GM04503 (cell line): ENCODE data around the gene EPB41L2.
"Not testable (repeated sequence)": the region's sequence is repeated elsewhere in the genome, so short reads cannot be mapped to it uniquely, and the experiment has no call there.

ENCODE experiments used
- DNase-seq: peaks from one replicate; pipeline ENCODE4 v3.0.0-alpha.2; 2012; ENCODE audit warnings: low read depth

EPB41L2 gene

GRCh38 chr6:130837067-130837466, 226.0 kb downstream of the EPB41L2 start:
- no peak for DNase-seq

GRCh38 chr6:130836055-130836640, 226.9 kb downstream of the EPB41L2 start:
- no peak for DNase-seq

- no peak for DNase-seq
Measured at GRCh38 chr6:130834482-130835251, 228.4 kb downstream of the EPB41L2 start.

DNA sequence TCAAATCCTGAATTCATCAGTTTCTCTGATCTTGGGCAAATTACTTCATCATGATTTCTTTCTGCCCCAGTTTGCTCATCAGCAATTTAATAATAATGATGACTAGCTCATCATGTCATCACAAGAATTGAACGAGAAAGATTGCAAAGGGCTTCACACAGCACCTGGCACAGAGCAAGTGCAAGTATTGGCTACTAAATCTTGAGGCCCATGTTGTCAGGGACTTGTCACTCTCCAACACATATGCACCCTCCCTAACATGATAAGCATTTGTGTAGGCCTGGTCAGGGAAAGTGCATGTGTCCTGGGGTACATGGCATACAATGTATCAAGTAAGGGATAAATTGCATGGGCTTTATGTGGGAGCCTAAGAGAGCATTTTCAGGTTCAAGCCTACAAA, 229.5 kb downstream of the EPB41L2 start:
- no peak for DNase-seq

GRCh38 chr6:130831607-130832006, 231.4 kb downstream of the EPB41L2 start:
- DNase-seq = no peak

DNA sequence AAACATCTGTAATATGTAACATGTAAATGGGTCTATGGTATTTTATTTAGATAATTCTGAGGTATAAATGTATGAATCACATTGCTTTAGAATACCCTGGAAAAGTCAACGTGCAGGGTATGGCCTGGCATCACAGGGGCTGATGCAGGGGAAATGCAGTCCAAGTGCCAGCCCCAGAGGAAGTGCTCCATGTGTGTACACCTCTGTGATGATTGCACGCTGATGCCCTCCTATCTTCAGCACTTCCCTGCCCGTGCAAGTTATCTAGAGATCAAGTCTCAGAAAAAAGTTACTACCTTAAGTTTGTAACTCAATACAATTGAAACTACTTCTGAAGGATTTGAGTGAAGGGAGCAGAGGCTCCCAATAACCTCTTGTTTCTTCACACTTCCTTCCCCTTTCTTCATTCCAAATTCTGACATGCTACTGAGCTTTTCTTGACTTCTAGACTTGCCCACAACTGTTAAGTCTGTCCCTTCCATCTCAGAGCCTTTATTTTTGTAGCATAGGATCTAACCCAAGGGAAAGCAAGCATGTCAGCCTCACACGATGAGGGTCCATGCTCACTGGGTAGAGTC, 233.6 kb downstream of the EPB41L2 start:
- no peak for DNase-seq

DNA sequence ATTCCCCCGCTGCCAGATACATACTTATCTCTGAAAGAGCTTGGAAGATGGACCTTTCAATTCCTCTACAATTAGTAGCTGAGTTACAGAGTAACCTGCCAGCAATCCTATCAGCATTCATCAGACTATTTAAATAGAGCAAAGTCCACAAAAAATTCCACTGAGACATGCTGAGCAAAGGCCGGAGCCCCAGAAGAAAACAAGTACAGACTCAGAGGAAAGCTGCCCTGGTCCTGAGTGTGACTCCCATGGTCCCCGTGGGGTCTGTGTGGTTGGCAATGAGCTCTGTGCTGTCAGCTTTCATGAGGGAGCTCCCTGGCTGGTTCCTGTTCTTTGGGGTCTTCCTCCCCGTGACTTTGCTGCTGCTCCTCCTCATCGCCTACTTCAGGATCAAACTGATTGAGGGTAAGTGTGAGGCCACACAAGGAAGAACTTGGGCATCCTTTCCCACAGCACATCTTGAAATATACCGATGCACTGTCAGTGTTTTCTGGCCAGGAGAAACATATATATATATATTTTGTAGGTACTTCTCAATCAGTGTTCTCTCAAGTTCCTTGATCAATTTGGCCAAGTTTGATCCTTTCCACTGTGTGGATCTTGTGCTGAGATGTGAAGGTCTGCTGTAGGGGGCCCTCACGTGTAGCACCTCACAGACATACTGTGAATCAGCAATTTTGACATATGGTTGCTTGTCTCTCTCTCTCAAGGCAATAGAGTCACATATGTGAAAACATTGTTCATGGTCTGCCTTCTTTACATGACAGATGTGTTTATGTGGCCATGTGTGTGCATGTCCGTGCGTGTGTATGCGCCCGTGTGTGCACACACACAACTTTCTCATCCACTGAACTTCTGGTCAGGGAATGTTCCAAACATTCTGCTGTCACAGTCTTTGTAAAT, 235.5 kb downstream of the EPB41L2 start, which contains the start of gene SMLR1:
Gene SMLR1, plus strand, starts transcription at position 160 of the 903 bp plus-strand sequence. Its CDS starts 8 bp downstream, at position 168.
- no peak for DNase-seq

DNA sequence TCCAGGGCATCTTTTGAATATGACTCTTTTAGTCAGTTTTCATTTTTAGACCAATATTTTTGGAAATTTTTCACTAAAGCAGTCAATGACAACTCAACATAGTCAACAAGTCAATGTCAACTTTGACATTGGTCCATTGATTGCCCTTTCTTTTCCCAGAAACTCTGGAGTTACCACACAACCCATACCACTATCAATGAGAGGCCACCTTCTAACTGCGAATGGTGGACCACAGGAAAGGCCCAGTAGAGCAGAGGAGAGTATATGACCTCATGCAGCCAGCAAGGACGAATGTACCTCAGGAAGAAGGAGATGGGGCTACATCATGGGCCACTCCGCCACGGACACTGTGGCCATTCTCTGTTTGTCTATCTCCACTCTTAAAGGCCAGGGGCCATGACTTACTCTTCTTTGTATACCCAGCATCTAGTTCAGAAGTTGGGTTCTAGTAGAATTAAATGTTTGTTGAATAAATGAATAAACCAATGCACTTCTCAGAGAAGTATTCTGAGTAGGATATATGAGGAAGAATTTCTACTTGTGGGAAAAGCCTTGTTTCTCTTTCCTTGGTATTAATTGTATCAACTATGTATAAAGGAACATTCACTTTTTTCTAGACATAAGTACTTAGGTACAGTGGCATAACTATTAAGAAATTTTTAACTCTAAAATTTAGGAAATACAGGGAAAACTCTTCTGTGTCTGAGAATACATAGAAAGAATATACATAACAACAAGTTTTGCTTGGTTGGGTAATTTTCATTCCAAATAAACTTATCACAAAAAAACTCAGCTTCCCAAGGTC, 236.4 kb downstream of the EPB41L2 start:
- no peak for DNase-seq

GRCh38 chr6:130825772-130826441, 237.1 kb downstream of the EPB41L2 start:
- DNase-seq = no peak

DNA sequence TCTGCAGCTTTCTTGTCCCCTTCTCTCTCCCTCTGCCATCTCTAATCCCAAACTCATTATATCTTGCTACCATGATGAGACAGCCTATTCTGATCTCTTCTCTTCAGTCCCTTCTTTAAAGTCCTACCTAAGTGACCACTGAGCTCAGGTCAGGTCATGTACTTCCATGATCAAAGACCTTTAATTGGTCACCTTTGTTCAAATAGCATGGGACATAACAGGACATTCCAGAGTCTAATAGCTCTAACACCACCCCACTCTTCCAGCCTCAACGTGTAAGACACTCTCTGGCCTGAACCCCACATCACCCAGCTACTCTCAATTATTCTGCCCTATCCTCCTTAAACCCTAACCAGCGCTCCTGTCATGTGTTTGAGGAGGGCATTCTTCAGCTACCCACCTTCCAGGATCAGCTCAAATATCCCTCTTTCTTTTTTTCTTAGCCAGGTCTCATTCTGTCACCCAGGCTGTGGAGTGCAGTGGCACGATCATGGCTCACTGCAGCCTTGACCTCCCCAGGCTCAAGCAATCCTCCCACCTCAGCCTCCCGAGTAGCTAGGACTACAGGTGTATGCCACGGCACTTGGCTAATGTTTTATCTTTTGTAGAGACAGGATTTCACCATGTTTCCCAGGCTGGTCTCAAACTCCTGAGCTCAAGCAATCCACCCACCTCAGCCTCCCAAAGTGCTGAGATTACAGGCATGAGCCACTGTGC, 237.9 kb downstream of the EPB41L2 start:
- DNase-seq = no peak

GRCh38 chr6:130822736-130823135, 240.3 kb downstream of the EPB41L2 start:
- no peak for DNase-seq

GRCh38 chr6:130815200-130816071, 247.6 kb downstream of the EPB41L2 start:
- no peak for DNase-seq

DNA sequence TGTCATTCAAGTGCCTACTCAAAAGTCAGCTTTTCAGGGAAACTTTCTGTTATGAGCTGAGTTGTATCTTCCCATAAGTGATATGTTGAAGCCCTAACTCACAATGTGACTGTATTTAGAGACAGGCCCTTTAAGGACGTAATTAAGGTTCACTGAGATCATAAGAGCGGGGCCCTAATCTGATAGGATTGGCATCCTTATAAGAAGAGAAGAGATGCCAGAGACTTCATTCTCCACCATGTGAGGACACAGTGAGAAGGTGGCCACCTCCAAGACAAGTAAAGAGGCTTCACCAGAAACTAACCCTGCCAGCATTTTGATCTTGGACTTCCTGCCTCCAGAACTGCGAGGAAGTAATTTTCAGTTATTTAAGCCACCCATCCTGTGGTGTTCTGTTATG, 248.5 kb downstream of the EPB41L2 start:
- DNase-seq = no peak

GRCh38 chr6:130811932-130812331, 251.1 kb downstream of the EPB41L2 start:
- DNase-seq = no peak

- DNase-seq = no peak
Measured at GRCh38 chr6:130810307-130811030, 252.6 kb downstream of the EPB41L2 start.

DNA sequence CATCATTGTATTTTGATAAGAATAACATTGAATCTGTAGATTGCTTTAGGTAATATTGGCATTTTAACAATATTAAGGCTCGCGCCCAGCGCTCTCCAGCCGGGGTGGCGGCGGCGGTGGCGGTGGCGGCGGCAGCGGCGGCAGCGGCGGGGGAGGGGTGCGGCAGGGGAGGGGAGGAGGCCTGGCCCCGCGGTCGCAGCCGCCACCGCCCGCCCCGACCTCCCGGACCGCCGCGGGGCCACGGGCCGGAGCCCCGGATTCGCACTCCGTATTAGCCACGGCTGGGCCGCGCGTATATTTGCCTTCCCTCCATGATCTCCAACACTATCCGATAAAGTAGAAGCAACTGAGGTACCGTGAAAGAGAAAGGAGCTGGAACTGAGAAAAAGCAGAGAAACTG, 261.7 kb downstream of the EPB41L2 start:
- DNase-seq = not testable (repeated sequence)

DNA sequence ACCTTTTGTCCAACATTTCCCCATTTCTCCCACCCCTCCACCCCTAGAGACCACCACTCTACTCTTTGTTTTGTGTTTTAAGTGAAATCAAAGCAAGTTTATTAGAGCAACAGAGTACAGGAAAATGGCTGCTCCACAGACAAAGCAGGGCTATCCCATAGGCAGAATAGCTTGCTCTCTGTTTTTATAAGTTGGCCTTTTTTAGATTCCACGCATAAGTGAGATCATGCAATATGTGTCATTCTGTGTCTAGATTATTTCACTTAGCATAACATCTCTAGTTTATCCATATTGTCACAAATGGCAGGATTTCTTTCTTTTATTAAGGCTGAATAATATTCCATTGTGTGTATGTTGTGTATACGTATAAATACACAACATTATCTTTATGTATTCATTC, 266.0 kb downstream of the EPB41L2 start:
- DNase-seq = no peak

DNA sequence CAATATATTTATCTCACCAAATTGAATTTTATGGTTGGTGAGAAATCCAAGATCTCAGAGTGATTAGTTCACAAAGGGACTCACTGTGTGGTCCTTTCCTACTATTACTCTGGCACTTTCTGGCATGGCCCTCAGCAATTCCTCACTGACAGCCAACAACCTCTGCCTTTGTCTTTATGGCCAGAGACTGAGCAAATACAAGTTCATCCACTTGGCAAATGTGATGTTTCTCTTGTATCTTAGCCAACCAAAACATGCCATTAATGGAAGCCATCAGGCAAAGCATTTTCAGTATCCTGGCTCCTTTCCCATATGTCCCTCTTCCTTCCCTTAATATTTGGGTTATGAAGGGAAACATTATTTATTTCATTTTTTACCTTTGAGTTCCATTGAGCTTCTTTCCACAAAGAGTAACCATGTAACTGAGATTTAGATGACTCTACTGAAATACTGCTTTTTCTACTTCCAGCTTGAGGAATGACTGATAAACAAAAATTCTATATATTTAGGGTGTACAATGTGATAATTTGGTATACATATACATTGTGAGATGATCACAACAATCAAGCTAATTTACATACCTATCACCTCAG, 266.6 kb downstream of the EPB41L2 start:
- peak; percentile 39 for DNase-seq
